Measurements from ENCODE around the gene P3H2. TPM values are rescaled to one million over a fixed set of nuclear protein-coding genes. Genes with fewer than 3 reads are reported as not detected.

P3H2 gene
- total RNA-seq, 4 donors from 2014 or later = 0.24 to 4.0 (median 0.90) TPM

- ATAC-seq (no peak), DNase-seq (no peak)
- no peak for TF ChIP-seq POLR2A (IDR thresholded peaks at IDR 0.05)
- TF ChIP-seq CTCF (IDR thresholded peaks at IDR 0.05 in 4 of 5, conservative IDR thresholded peaks at IDR 0.05 in 1 of 5) = no peak
- H3K4me3 ChIP-seq = no peak overlapping the region
- no peaks in the 10 kb centered on the region for H3K9me3 ChIP-seq
- no peaks in the 10 kb centered on the region for H3K4me1 ChIP-seq
- in situ Hi-C loops (cut with MboI; ENCODE audit: low sequenced_read_pairs in 4 of 4) = no loop called here
- H3K36me3 ChIP-seq = no peaks in the 10 kb centered on the region
- no peaks in the 10 kb centered on the region for H3K27me3 ChIP-seq
- H3K27ac ChIP-seq = no peak overlapping the region
- intact Hi-C loops (cut with DNase I; ENCODE audit: low total_unique reads) = no loop called here
Measured at GRCh38 chr3:190042558-190042957, 78.1 kb downstream of the P3H2 start.

GRCh38 chr3:190041333-190042041 lies 79.2 kb downstream of the P3H2 start:
- no peak for ATAC-seq

GRCh38 chr3:190040145-190040544 lies 80.6 kb downstream of the P3H2 start:
- ATAC-seq (no peak), DNase-seq (no peak)
- in situ Hi-C loops (cut with MboI; ENCODE audit: low sequenced_read_pairs in 4 of 4) (no loop called here), intact Hi-C loops (cut with DNase I; ENCODE audit: low total_unique reads) (no loop called here)
- no peaks in the 10 kb centered on the region for H3K36me3 ChIP-seq
- TF ChIP-seq CTCF (IDR thresholded peaks at IDR 0.05 in 4 of 5, conservative IDR thresholded peaks at IDR 0.05 in 1 of 5) = no peak
- no peak for TF ChIP-seq POLR2A (IDR thresholded peaks at IDR 0.05)
- no peaks in the 10 kb centered on the region for H3K9me3 ChIP-seq
- H3K27me3 ChIP-seq = no peaks in the 10 kb centered on the region
- H3K4me3 ChIP-seq = no peak overlapping the region
- H3K4me1 ChIP-seq = no peaks in the 10 kb centered on the region
- no peak overlapping the region for H3K27ac ChIP-seq

More at GRCh38 chr3:190041333-190042041, 79.2 kb downstream of the P3H2 start:
- H3K27me3 ChIP-seq = no peaks in the 10 kb centered on the region
- intact Hi-C loops (cut with DNase I; ENCODE audit: low total_unique reads) (no loop called here), in situ Hi-C loops (cut with MboI; ENCODE audit: low sequenced_read_pairs in 4 of 4) (no loop called here)
- no peaks in the 10 kb centered on the region for H3K4me1 ChIP-seq
- no peak overlapping the region for H3K4me3 ChIP-seq
- H3K36me3 ChIP-seq = no peaks in the 10 kb centered on the region
- TF ChIP-seq POLR2A (IDR thresholded peaks at IDR 0.05) (no peak), CTCF (IDR thresholded peaks at IDR 0.05 in 4 of 5, conservative IDR thresholded peaks at IDR 0.05 in 1 of 5) (no peak)
- no peaks in the 10 kb centered on the region for H3K9me3 ChIP-seq
- H3K27ac ChIP-seq = no peak overlapping the region
- DNase-seq = no peak

- intact Hi-C loops (cut with DNase I; ENCODE audit: low total_unique reads) = no loop called here
- H3K9me3 ChIP-seq = no peaks in the 10 kb centered on the region
- in situ Hi-C loops (cut with MboI; ENCODE audit: low sequenced_read_pairs in 4 of 4) = no loop called here
- H3K36me3 ChIP-seq = no peaks in the 10 kb centered on the region
- ATAC-seq (peak in 1 of 2 donors; percentile 12), DNase-seq (no peak)
- H3K4me1 ChIP-seq = no peaks in the 10 kb centered on the region
- no peaks in the 10 kb centered on the region for H3K27me3 ChIP-seq
- H3K27ac ChIP-seq = no peak overlapping the region
- no peak overlapping the region for H3K4me3 ChIP-seq
- TF ChIP-seq CTCF (IDR thresholded peaks at IDR 0.05 in 4 of 5, conservative IDR thresholded peaks at IDR 0.05 in 1 of 5) (no peak), POLR2A (IDR thresholded peaks at IDR 0.05) (no peak)
Measured at GRCh38 chr3:190038050-190038933, 82.4 kb downstream of the P3H2 start.

Data from gastrocnemius medialis (tissue), 4 donors.